Neural progenitor cell (in vitro differentiated cells): ENCODE data around the gene PCDH9. TPM values are rescaled to one million over a fixed set of nuclear protein-coding genes. Genes with fewer than 3 reads are reported as not detected.

Source experiments
- DNase-seq: peaks from one replicate; pipeline ENCODE4 v3.0.0-alpha.2; 2016; ENCODE audit warnings: low spot score
- H2AFZ ChIP-seq: fragments of 200-600 bp; sonication (generic); replicated peaks from 2 replicates; pipeline ENCODE4 v1.6.1; 2016; ENCODE audit warnings: antibody characterized with exemption
- H3F3A ChIP-seq: fragments of 200-600 bp; sonication (generic); 2 replicates; pipeline ENCODE4 v1.6.1; 2016; ENCODE audit warnings: antibody characterized with exemption, low read depth
- H3K27ac ChIP-seq: fragments of 200-600 bp; sonication (generic); 2 replicates; pipeline ENCODE4 v1.5.1; 2016; ENCODE audit warnings: mild to moderate bottlenecking
- H3K27me3 ChIP-seq: fragments of 200-600 bp; sonication (generic); 2 replicates; pipeline ENCODE4 v1.6.1; 2016; ENCODE audit warnings: mild to moderate bottlenecking, moderate library complexity
- H3K36me3 ChIP-seq: fragments of 200-600 bp; sonication (generic); 2 replicates; pipeline ENCODE4 v1.5.1; 2016
- H3K4me1 ChIP-seq: fragments of 200-600 bp; sonication (generic); 2 replicates; pipeline ENCODE4 v1.6.1; 2016; ENCODE audit warnings: mixed run types
- H3K4me2 ChIP-seq: fragments of 200-600 bp; sonication (generic); 2 replicates; pipeline ENCODE4 v1.6.1; 2016
- H3K4me3 ChIP-seq: fragments of 200-600 bp; sonication (generic); 2 replicates; pipeline ENCODE4 v1.5.1; 2016
- H3K79me2 ChIP-seq: fragments of 200-600 bp; sonication (generic); 2 replicates; pipeline ENCODE4 v1.6.1; 2016; ENCODE audit warnings: low read depth
- H3K9ac ChIP-seq: fragments of 200-600 bp; sonication (generic); 2 replicates; pipeline ENCODE4 v1.6.1; 2016
- H3K9me3 ChIP-seq: fragments of 200-600 bp; sonication (generic); 2 replicates; pipeline ENCODE4 v1.5.1; 2016; ENCODE audit warnings: low read depth
- H4K20me1 ChIP-seq: fragments of 200-600 bp; sonication (generic); 2 replicates; pipeline ENCODE4 v1.6.1; 2016; ENCODE audit warnings: low read depth
- H3K27ac Mint-ChIP-seq: 3 replicates; pipeline ENCODE4 v1.8.0; 2021; ENCODE audit warnings: mixed read lengths
- H3K27me3 Mint-ChIP-seq: 2 replicates; pipeline ENCODE4 v1.8.0; 2022; ENCODE audit warnings: low read depth, mild to moderate bottlenecking, inconsistent platforms, moderate library complexity, mixed read lengths; ENCODE audit not compliant: insufficient read depth
- H3K36me3 Mint-ChIP-seq: 3 replicates; pipeline ENCODE4 v1.8.0; 2021; ENCODE audit warnings: mixed read lengths
- H3K4me1 Mint-ChIP-seq: 3 replicates; pipeline ENCODE4 v1.8.0; 2021; ENCODE audit warnings: mixed read lengths
- H3K4me3 Mint-ChIP-seq: 3 replicates; pipeline ENCODE4 v1.8.0; 2021; ENCODE audit warnings: mild to moderate bottlenecking, moderate library complexity, mixed read lengths
- H3K9me3 Mint-ChIP-seq: 3 replicates; pipeline ENCODE4 v1.8.0; 2020; ENCODE audit warnings: mixed read lengths
- EZH2 ChIP-seq: fragments of 200-600 bp; sonication (generic); IDR thresholded peaks from 2 replicates; pipeline ENCODE4 v1.6.1; 2017; ENCODE audit warnings: antibody characterized with exemption, mild to moderate bottlenecking, moderate library complexity
- EZH2phosphoT487 ChIP-seq: fragments of 200-600 bp; sonication (generic); IDR thresholded peaks from 2 replicates; pipeline ENCODE4 v1.6.1; 2017; ENCODE audit warnings: antibody characterized with exemption
- total RNA-seq: library from RNA; depleted of rRNA; stranded (reverse); fragments of >200 nt; gene quantifications from 2 replicates; pipeline ENCODE4 v1.2.3, GENCODE V29; 2015; ENCODE audit warnings: low replicate concordance
- TF ChIP-seq, protein P1 (sequence below): fragments of 200-600 bp; sonication (generic); IDR thresholded peaks from 2 replicates; pipeline ENCODE4 v1.5.1; 2017; ENCODE audit warnings: antibody characterized with exemption, mild to moderate bottlenecking

Gene PCDH9
- total RNA-seq, 1 donor from 2014 or later = 0.24 TPM

GRCh38 chr13:66391322-66391721 is 838.8 kb downstream of the PCDH9 start:
- Histone ChIP-seq H2AFZ (no peak overlapping the region), H3K79me2 (no peaks in the 10 kb centered on the region)

DNA sequence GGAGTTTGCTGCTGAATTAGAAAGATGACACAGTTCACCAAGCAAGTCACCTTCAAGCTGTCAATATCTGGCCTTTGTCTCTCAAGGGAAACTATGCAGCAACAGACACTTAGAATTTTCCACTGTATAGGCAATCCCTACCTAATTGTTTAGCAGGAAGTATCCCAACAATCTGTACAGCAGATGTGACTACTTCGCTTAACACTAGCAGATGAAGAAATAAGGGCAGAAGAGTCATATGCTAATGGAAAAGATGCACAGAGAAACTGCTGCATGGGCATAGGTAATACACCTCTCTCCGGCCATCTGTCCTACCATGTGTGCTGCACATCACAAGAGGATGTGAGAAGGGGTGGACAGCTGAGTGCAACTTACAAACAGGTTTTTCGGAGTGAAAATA is 851.2 kb downstream of the PCDH9 start:
- H3K27me3 Mint-ChIP-seq = no peaks in the 10 kb centered on the region
- H3K27ac Mint-ChIP-seq = no peak overlapping the region
- no peaks in the 10 kb centered on the region for H3K36me3 ChIP-seq
- H3K4me1 Mint-ChIP-seq = no peaks in the 10 kb centered on the region
- H2AFZ ChIP-seq = no peak overlapping the region
- no peak overlapping the region for H3K4me3 ChIP-seq
- no peaks in the 10 kb centered on the region for H3K79me2 ChIP-seq
- no peaks in the 10 kb centered on the region for H3K36me3 Mint-ChIP-seq
- no peaks in the 10 kb centered on the region for H3K27me3 ChIP-seq
- H3K9ac ChIP-seq = no peak overlapping the region
- H3K4me1 ChIP-seq = peaks cover 8% of the 10 kb centered on the region
- no peaks in the 10 kb centered on the region for H3K9me3 ChIP-seq
- no peak overlapping the region for H3K27ac ChIP-seq
- TF ChIP-seq EZH2phosphoT487 (no peak), EZH2 (no peak)
- TF ChIP-seq, protein P1, sequence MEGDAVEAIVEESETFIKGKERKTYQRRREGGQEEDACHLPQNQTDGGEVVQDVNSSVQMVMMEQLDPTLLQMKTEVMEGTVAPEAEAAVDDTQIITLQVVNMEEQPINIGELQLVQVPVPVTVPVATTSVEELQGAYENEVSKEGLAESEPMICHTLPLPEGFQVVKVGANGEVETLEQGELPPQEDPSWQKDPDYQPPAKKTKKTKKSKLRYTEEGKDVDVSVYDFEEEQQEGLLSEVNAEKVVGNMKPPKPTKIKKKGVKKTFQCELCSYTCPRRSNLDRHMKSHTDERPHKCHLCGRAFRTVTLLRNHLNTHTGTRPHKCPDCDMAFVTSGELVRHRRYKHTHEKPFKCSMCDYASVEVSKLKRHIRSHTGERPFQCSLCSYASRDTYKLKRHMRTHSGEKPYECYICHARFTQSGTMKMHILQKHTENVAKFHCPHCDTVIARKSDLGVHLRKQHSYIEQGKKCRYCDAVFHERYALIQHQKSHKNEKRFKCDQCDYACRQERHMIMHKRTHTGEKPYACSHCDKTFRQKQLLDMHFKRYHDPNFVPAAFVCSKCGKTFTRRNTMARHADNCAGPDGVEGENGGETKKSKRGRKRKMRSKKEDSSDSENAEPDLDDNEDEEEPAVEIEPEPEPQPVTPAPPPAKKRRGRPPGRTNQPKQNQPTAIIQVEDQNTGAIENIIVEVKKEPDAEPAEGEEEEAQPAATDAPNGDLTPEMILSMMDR = no peak
- no peak overlapping the region for H3K4me2 ChIP-seq
- H4K20me1 ChIP-seq = no peaks in the 10 kb centered on the region
- no peaks in the 10 kb centered on the region for H3F3A ChIP-seq
- no peak overlapping the region for H3K4me3 Mint-ChIP-seq
- no peaks in the 10 kb centered on the region for H3K9me3 Mint-ChIP-seq
- DNase-seq = no peak

More at GRCh38 chr13:66391322-66391721, 838.8 kb downstream of the PCDH9 start:
- no peaks in the 10 kb centered on the region for H3K9me3 Mint-ChIP-seq
- TF ChIP-seq, protein P1 = no peak
- TF ChIP-seq EZH2phosphoT487 = no peak
- no peak for TF ChIP-seq EZH2
- H3K4me3 Mint-ChIP-seq = no peak overlapping the region
- H3K4me1 ChIP-seq = no peaks in the 10 kb centered on the region
- H3K27me3 Mint-ChIP-seq = no peaks in the 10 kb centered on the region
- H3K27me3 ChIP-seq = no peaks in the 10 kb centered on the region
- DNase-seq = no peak
- no peak overlapping the region for H3K27ac Mint-ChIP-seq
- H3K36me3 ChIP-seq = no peaks in the 10 kb centered on the region
- H3K4me2 ChIP-seq = no peak overlapping the region
- no peaks in the 10 kb centered on the region for H3F3A ChIP-seq
- no peaks in the 10 kb centered on the region for H3K9me3 ChIP-seq
- no peaks in the 10 kb centered on the region for H4K20me1 ChIP-seq
- no peak overlapping the region for H3K27ac ChIP-seq
- no peak overlapping the region for H3K9ac ChIP-seq
- H3K4me1 Mint-ChIP-seq = no peaks in the 10 kb centered on the region
- H3K36me3 Mint-ChIP-seq = no peaks in the 10 kb centered on the region
- no peak overlapping the region for H3K4me3 ChIP-seq

- no peaks in the 10 kb centered on the region for H3K9me3 ChIP-seq
- no peak for TF ChIP-seq EZH2phosphoT487
- TF ChIP-seq, protein P1 = no peak
- no peaks in the 10 kb centered on the region for H3F3A ChIP-seq
- no peaks in the 10 kb centered on the region for H3K36me3 Mint-ChIP-seq
- no peaks in the 10 kb centered on the region for H3K4me1 Mint-ChIP-seq
- no peak for DNase-seq
- no peaks in the 10 kb centered on the region for H4K20me1 ChIP-seq
- peaks cover 8% of the 10 kb centered on the region for H3K4me1 ChIP-seq
- no peak overlapping the region for H3K4me2 ChIP-seq
- no peak overlapping the region for H3K4me3 Mint-ChIP-seq
- no peaks in the 10 kb centered on the region for H3K79me2 ChIP-seq
- no peaks in the 10 kb centered on the region for H3K27me3 Mint-ChIP-seq
- H3K9me3 Mint-ChIP-seq = no peaks in the 10 kb centered on the region
- H2AFZ ChIP-seq = no peak overlapping the region
- H3K27ac Mint-ChIP-seq = no peak overlapping the region
- no peak overlapping the region for H3K4me3 ChIP-seq
- H3K36me3 ChIP-seq = no peaks in the 10 kb centered on the region
- no peak overlapping the region for H3K27ac ChIP-seq
- H3K27me3 ChIP-seq = no peaks in the 10 kb centered on the region
- H3K9ac ChIP-seq = no peak overlapping the region
These were observed 852.6 kb downstream of the PCDH9 start for GRCh38 chr13:66377569-66377968.
